Panc1 (cell line): ENCODE data around the gene RAB3GAP2. TPM values are rescaled to one million over a fixed set of nuclear protein-coding genes. Genes with fewer than 3 reads are reported as not detected.
"Not testable (repeated sequence)": the region's sequence is repeated elsewhere in the genome, so short reads cannot be mapped to it uniquely, and the experiment has no call there.

Experiments
- ATAC-seq: fragments of 200-7000 bp; cut with Tn5 transposase; 2 replicates; pipeline ENCODE4 v1.9.1; 2020; ENCODE audit warnings: mild to moderate bottlenecking, moderate library complexity
- BruUV-seq: library from RNA; stranded (reverse); fragments of 400-500 nt; replicated peaks from 2 replicates; lab custom pipeline; 2021; lab: Mats Ljungman, UMichigan
- CTCF ChIA-PET: fragments of 300-600 bp; sonication (Branson Sonifier 250); formaldehyde crosslinking; loops from one replicate; lab custom pipeline; 2022; ENCODE audit warnings: antibody characterized with exemption; lab: Charles Lee
- POLR2A ChIA-PET: fragments of 300-600 bp; sonication (Branson Sonifier 250); formaldehyde crosslinking; loops from one replicate; lab custom pipeline; 2022; ENCODE audit warnings: antibody characterized with exemption; lab: Charles Lee
- DNase-seq: peaks from one replicate; pipeline ENCODE4 v3.0.0-alpha.2; 2010; ENCODE audit warnings: low read depth, low spot score
- H3K27ac ChIP-seq: 2 replicates; pipeline ENCODE4 v1.5.1; 2011; ENCODE audit warnings: mild to moderate bottlenecking, low read length, inconsistent platforms
- H3K27me3 ChIP-seq: fragments of 200-500 bp; sonication (Bioruptor generic); 2 replicates; pipeline ENCODE4 v1.6.0; 2014; ENCODE audit warnings: low read length, inconsistent platforms; ENCODE audit not compliant: control insufficient read depth, insufficient read depth
- H3K36me3 ChIP-seq: fragments of 200-500 bp; sonication (Bioruptor generic); 2 replicates; pipeline ENCODE4 v1.5.1; 2014; ENCODE audit warnings: inconsistent platforms, mild to moderate bottlenecking, low read length, moderate library complexity; ENCODE audit not compliant: control insufficient read depth, insufficient read depth
- H3K4me1 ChIP-seq: 2 replicates; pipeline ENCODE4 v1.5.1; 2011; ENCODE audit warnings: inconsistent platforms, mild to moderate bottlenecking, low read length, moderate library complexity; ENCODE audit not compliant: control insufficient read depth, insufficient read depth
- H3K4me3 ChIP-seq, 2 experiments: 2 replicates each; pipeline ENCODE4 v1.5.1; 2011 to 2012; ENCODE audit warnings: low read depth in 2 of 2, low read length in 2 of 2, mild to moderate bottlenecking in 2 of 2, inconsistent platforms in 1 of 2, moderate library complexity in 1 of 2
- H3K9me3 ChIP-seq: fragments of 200-500 bp; sonication (Bioruptor generic); 2 replicates; pipeline ENCODE4 v1.5.1; 2014; ENCODE audit warnings: low read depth, mild to moderate bottlenecking, inconsistent platforms, low read length, moderate library complexity; ENCODE audit not compliant: control insufficient read depth, insufficient read depth
- CTCF ChIP-seq: fragments of 450-650 bp; IDR thresholded peaks from 2 replicates; pipeline ENCODE4 v1.5.1; 2017; ENCODE audit warnings: mild to moderate bottlenecking
- POLR2AphosphoS5 ChIP-seq: IDR thresholded peaks from 2 replicates; pipeline ENCODE4 v1.6.1; 2012; ENCODE audit warnings: mild to moderate bottlenecking, low read depth, low read length, moderate library complexity
- REST ChIP-seq, 2 experiments: IDR thresholded peaks; 2 replicates each; pipeline ENCODE4 v1.6.1; 2011 to 2012; ENCODE audit warnings: low read depth in 2 of 2, control low read depth in 1 of 2, low read length in 1 of 2, mild to moderate bottlenecking in 1 of 2, moderate library complexity in 1 of 2; ENCODE audit not compliant: insufficient read depth in 1 of 2
- SIN3A ChIP-seq: IDR thresholded peaks from 2 replicates; pipeline ENCODE4 v1.6.1; 2012; ENCODE audit warnings: low read depth, mild to moderate bottlenecking, low read length, moderate library complexity, borderline replicate concordance; ENCODE audit not compliant: insufficient read depth
- TCF7L2 ChIP-seq: IDR thresholded peaks from 2 replicates; pipeline ENCODE4 v1.6.1; 2011; ENCODE audit warnings: mild to moderate bottlenecking, low read depth, low read length, inconsistent platforms
- in situ Hi-C: cut with HindIII; loops from 2 replicates; pipeline ENCODE4 v1.10.0; 2016; ENCODE audit warnings: low sequenced_read_pairs, low pct_unique_long_range_greater_than_20kb
- intact Hi-C: fragments of 100-400 bp; cut with micrococcal nuclease; formaldehyde crosslinking; loops from one replicate; pipeline ENCODE4 v1.10.0; 2022; ENCODE audit not compliant: unreplicated experiment
- total RNA-seq: library from RNA; stranded (reverse); gene quantifications from one replicate; pipeline ENCODE4 v1.2.1, GENCODE V29; 2021; ENCODE audit not compliant: unreplicated experiment

The RAB3GAP2 gene
- total RNA-seq, 1 experiment from 2014 or later = 39.0 TPM

GRCh38 chr1:220259756-220260155 lies 12.5 kb downstream of the RAB3GAP2 start:
- intact Hi-C loops = not testable (repeated sequence)

GRCh38 chr1:220256194-220256593 lies 16.1 kb downstream of the RAB3GAP2 start:
- POLR2A ChIA-PET, H3K27ac ChIP-seq, H3K27me3 ChIP-seq, ATAC-seq, CTCF ChIA-PET, H3K36me3 ChIP-seq, DNase-seq, H3K4me1 ChIP-seq, in situ Hi-C loops, H3K4me3 ChIP-seq, H3K9me3 ChIP-seq, BruUV-seq, intact Hi-C loops: not testable (repeated sequence)

More at GRCh38 chr1:220259756-220260155, 12.5 kb downstream of the RAB3GAP2 start:
- ATAC-seq, H3K4me3 ChIP-seq, H3K36me3 ChIP-seq, CTCF ChIA-PET, H3K27ac ChIP-seq, in situ Hi-C loops, BruUV-seq, H3K9me3 ChIP-seq, H3K27me3 ChIP-seq, POLR2A ChIA-PET, DNase-seq, H3K4me1 ChIP-seq: not testable (repeated sequence)

GRCh38 chr1:220255204-220255603 lies 17.0 kb downstream of the RAB3GAP2 start:
- intact Hi-C loops = no loop called here
- in situ Hi-C loops = no loop called here
- no peak for DNase-seq
- no peak for ATAC-seq
- no peak for TF ChIP-seq POLR2AphosphoS5
- TF ChIP-seq TCF7L2 = no peak
- TF ChIP-seq CTCF = no peak
- TF ChIP-seq REST (IDR thresholded peaks at IDR 0.05; ENCODE audit: insufficient read depth in 1 of 2, low read depth in 2 of 2, low read length in 1 of 2) = no peak
- TF ChIP-seq SIN3A = no peak
- Histone ChIP-seq H3K27me3 (no peaks in the 10 kb centered on the region), H3K27ac (no peak overlapping the region), H3K9me3 (peaks cover 9% of the 10 kb centered on the region; the same call in 1 of the 2 replicates), H3K4me1 (no peaks in the 10 kb centered on the region), H3K4me3 (no peak overlapping the region), H3K36me3 (no peaks in the 10 kb centered on the region; the same call in 1 of the 2 replicates)
- ChIA-PET CTCF (interaction anchor here (0.7 kb wide), 1 partner anchor 1338 kb away, joined by 3 read pairs; no protein-coding TSS in a partner anchor), POLR2A (no interaction called here)
- no TSS peak for BruUV-seq

GRCh38 chr1:220253290-220253689 lies 19.0 kb downstream of the RAB3GAP2 start:
- CTCF ChIA-PET, H3K4me1 ChIP-seq, H3K4me3 ChIP-seq, H3K27me3 ChIP-seq, intact Hi-C loops, POLR2A ChIA-PET, H3K36me3 ChIP-seq, in situ Hi-C loops, BruUV-seq, DNase-seq, H3K27ac ChIP-seq: not testable (repeated sequence)
- ATAC-seq = peak; percentile 87
- peaks cover 19% of the 10 kb centered on the region; the same call in 1 of the 2 replicates for H3K9me3 ChIP-seq
